OCI-LY7 (cell line): ENCODE measurements around the gene C16orf92.

Experiments used
- CTCF ChIP-seq: fragments of 200-600 bp; sonication (generic); conservative IDR thresholded peaks from 2 replicates; pipeline ENCODE4 v1.5.1; 2014; ENCODE audit warnings: mild to moderate bottlenecking, antibody characterized with exemption, low read length, moderate library complexity, mixed read lengths
- EZH2phosphoT487 ChIP-seq: fragments of 200-600 bp; sonication (generic); IDR thresholded peaks from 2 replicates; pipeline ENCODE4 v1.6.1; 2018; ENCODE audit warnings: low read depth, borderline replicate concordance, mild to moderate bottlenecking, mixed run types, antibody characterized with exemption, low read length, moderate library complexity, mixed read lengths

- TF ChIP-seq CTCF (no peak), EZH2phosphoT487 (no peak)
Observed at GRCh38 chr16:30017277-30017656, 5.7 kb upstream of the C16orf92 start.
